Gastrocnemius medialis (tissue), 4 donors: ENCODE results near the gene TNRC18.

Source experiments
- POLR2A ChIP-seq, 2 donors: fragments of 450-650 bp; IDR thresholded peaks; one replicate each; pipeline ENCODE4 v1.6.1; 2017; ENCODE audit warnings: antibody characterized with exemption in 2 of 2, mild to moderate bottlenecking in 2 of 2, moderate library complexity in 2 of 2
- TF ChIP-seq, protein P1 (sequence below), 5 experiments: fragments of 450-650 bp in 3 of 5; fragments of 200-600 bp in 2 of 5; sonication (generic) in 2 of 5; IDR thresholded peaks in 4 of 5; conservative IDR thresholded peaks in 1 of 5; 1 replicate in 4 of 5; 2 replicates in 1 of 5; pipeline ENCODE4 v1.5.1; 2016 to 2019; ENCODE audit warnings: antibody characterized with exemption in 5 of 5, mild to moderate bottlenecking in 3 of 5, moderate library complexity in 3 of 5

DNA sequence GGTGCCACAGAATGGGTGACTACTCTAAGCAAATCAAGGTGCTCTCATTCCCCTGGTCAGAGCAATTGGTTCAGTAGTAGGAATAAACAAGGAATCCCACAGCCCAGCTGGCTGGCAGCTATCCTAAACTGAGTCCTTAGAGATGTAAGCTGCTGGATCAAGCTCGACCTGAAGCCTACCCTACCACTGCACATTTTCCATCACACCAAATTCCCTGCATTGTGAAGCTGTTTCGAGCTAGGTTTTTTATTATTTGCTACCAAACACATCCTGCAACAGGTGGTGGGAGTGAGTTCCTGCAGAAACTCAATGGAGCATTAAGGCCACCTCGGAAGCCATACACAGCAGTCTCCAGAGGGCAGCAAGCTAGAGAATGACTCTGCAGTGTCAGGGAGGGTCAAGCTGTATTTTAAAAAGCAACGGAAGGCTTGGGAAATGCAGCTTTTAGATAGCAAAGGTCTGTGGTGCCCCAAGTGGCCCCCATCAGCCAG lies 33.7 kb upstream of the TNRC18 start:
- TF ChIP-seq, protein P1, sequence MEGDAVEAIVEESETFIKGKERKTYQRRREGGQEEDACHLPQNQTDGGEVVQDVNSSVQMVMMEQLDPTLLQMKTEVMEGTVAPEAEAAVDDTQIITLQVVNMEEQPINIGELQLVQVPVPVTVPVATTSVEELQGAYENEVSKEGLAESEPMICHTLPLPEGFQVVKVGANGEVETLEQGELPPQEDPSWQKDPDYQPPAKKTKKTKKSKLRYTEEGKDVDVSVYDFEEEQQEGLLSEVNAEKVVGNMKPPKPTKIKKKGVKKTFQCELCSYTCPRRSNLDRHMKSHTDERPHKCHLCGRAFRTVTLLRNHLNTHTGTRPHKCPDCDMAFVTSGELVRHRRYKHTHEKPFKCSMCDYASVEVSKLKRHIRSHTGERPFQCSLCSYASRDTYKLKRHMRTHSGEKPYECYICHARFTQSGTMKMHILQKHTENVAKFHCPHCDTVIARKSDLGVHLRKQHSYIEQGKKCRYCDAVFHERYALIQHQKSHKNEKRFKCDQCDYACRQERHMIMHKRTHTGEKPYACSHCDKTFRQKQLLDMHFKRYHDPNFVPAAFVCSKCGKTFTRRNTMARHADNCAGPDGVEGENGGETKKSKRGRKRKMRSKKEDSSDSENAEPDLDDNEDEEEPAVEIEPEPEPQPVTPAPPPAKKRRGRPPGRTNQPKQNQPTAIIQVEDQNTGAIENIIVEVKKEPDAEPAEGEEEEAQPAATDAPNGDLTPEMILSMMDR (IDR thresholded peaks at IDR 0.05 in 4 of 5, conservative IDR thresholded peaks at IDR 0.05 in 1 of 5), result no peak
- no peak for TF ChIP-seq POLR2A (IDR thresholded peaks at IDR 0.05)
